Neural cell (in vitro differentiated cells): ENCODE measurements around the gene CFAP52.

Experiments used
- CTCF ChIP-seq: fragments of 450-650 bp; IDR thresholded peaks from 2 replicates; pipeline ENCODE4 v1.5.1; 2014; ENCODE audit warnings: antibody characterized with exemption, mild to moderate bottlenecking, moderate library complexity; ENCODE audit not compliant: poor library complexity, severe bottlenecking
- EP300 ChIP-seq: fragments of 450-650 bp; conservative IDR thresholded peaks from 2 replicates; pipeline ENCODE4 v1.6.1; 2014; ENCODE audit warnings: antibody characterized with exemption, mild to moderate bottlenecking, moderate library complexity; ENCODE audit not compliant: poor library complexity, severe bottlenecking
- POLR2AphosphoS5 ChIP-seq: IDR thresholded peaks from 2 replicates; pipeline ENCODE4 v1.6.1; 2012
- RAD21 ChIP-seq: fragments of 450-650 bp; conservative IDR thresholded peaks from 2 replicates; pipeline ENCODE4 v1.6.1; 2014; ENCODE audit warnings: antibody characterized with exemption, mild to moderate bottlenecking, moderate library complexity
- REST ChIP-seq: IDR thresholded peaks from 2 replicates; pipeline ENCODE4 v1.6.1; 2012; ENCODE audit warnings: borderline replicate concordance
- TAF1 ChIP-seq: IDR thresholded peaks from 2 replicates; pipeline ENCODE4 v1.6.1; 2012; ENCODE audit warnings: low read depth

- TF ChIP-seq EP300, result no peak
- TF ChIP-seq RAD21, result no peak
- no peak for TF ChIP-seq CTCF
- TF ChIP-seq TAF1, result no peak
- no peak for TF ChIP-seq REST
- TF ChIP-seq POLR2AphosphoS5, result no peak
Measured at GRCh38 chr17:9537177-9537776, 39.2 kb upstream of the CFAP52 start.
